ENCODE results near the gene SEZ6L. TPM values are rescaled to one million over a fixed set of nuclear protein-coding genes. Genes with fewer than 3 reads are reported as not detected.
A peak's percentile ranks its signal among the peaks of the same experiment; 100 is the strongest.

Gene SEZ6L
- total RNA-seq, 2 experiments from 2014 or later: not detected

DNA sequence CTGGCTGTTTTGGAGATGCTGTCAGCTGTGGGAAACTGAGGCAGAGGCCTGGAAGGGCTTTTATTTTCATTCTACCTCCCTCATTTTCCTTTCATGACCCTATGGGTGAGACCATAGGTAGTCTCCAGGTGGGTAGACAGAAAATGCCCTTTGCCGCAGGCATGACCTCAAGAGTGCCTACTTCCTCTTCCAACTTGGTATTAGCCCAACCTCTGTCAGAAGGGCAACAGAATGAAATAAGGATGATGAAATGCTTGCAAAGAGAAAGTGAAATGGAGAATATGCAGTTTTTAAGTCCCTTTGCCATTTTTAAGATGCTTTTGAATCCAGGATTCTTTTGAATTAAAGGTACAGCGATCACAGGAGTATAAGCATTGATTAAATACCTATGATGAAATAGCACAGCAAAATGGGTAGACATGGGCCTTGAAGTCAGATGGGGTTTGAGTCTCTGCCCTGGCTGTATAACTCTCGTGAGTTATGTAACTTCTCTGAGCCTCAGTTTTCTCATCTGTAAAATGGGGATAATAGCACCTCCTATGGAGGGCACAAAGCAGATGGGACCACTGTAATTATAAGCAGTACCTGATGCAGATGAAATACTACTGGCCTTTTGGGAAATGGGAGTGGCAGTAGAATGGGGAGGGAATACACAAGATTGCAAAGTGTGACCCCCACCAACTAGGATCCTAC lies 263.5 kb downstream of the SEZ6L start:
- DNase-seq (no peak), ATAC-seq (ENCODE audit: low read depth) (no peak)
- no peaks in the 10 kb centered on the region for H3K27me3 Mint-ChIP-seq
- POLR2A ChIA-PET: no interaction called here
- H3K27ac Mint-ChIP-seq: peak overlapping the region; percentile 92
- peaks cover 64% of the 10 kb centered on the region for H3K4me1 Mint-ChIP-seq
- peaks cover 12% of the 10 kb centered on the region for H3K36me3 Mint-ChIP-seq
- no peaks in the 10 kb centered on the region for H3K9me3 Mint-ChIP-seq
- peak overlapping the region; percentile 29 for H3K4me3 Mint-ChIP-seq
